ENCODE data around the gene INTS4.
"Not testable (repeated sequence)": the region's sequence is repeated elsewhere in the genome, so short reads cannot be mapped to it uniquely, and the experiment has no call there.

The INTS4 gene

DNA sequence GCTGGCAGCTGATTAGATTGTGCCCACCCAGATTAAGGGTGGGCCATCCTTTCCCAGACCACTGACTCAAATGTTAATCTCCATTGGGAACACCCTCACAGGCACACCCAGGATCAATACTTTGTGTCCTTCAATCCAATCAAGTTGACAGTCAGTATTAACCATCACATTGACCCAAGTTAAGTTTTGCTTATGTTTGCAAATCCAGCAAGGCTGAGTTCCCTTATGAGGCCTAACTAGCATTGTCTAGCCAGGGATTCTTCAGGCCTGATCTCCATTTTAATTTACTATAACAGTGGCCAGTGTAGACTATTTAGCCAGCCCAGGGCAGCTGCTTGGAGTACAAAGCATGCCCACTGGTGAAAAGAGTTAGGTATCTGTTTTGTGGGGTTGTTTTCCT lies 30.9 kb upstream of the INTS4 start:
- DNase-seq (ENCODE audit: low read depth in 2 of 2): no peak

DNA sequence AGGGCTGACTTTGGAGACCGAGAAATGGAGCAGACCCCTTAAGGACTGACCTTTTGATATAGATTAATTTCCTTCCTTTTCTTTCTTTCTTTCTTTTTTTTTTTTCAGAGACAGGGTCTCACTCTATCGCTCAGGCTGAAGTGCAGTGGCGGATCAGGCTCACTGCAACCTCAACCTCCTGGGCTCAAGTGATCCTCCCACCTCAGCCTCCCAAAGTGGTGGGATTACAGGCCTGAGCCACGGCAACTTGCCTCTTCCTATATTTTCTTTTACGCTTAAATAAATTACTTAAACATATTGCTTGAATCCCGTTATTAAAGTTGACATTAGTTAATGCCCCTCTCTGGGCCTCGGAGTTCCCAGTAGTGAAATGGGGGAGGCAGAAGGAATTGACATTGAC lies 29.0 kb upstream of the INTS4 start:
- DNase-seq (ENCODE audit: low read depth in 2 of 2): no peak

DNA sequence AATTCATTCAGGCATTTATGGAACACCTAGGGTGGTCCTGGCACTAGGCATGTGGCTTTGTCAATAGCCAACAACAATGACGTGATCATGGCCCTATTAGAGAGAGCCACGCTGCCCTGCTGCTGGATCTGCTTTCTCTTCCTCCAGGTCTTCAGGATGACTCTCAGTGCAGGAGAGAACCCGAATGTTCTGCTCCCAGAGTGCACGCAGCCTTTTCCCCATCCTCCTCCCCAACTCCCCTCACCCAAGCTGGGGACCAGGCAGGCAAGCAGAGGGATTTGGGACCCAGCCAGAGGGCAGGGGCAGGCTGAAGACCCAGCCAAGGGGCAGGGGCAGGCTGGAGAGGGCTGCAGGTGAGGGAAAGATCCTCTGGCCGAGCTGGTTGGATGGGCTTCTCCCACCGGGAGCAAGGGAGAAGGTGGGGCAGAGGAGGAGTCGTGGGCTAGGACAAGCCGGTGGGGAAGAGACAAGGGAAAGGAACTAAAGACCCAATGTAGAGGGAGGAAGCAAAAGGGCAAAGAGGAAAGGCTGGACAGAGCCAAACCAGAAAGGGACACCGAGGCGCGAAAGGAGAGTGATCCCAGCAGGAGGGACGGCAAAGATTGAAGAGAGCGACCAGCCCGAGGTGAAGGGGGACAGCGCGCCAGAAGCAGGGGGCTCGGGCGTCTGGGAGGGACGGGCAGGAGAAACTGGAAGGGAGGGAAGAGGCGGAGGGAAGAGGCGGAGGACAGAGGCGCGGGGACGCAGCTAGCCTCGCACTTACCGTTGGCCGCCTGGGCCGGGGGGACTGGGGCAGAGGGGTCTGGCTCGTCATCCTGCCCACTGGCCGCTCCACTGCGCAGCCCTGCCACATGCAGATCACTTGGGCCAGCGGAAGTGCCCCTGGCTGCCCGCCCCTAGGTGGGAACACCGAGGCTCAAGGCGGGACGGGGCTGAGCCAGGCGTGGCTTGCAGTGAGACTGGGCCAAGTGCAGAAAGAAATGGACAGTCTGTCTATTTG lies 28.2 kb upstream of the INTS4 start, which contains the start of gene KCTD14:
Gene KCTD14 (minus strand): TSS at position 880 of the 1,000 bp plus-strand sequence. CDS start 27 bp downstream, at position 853.
- no peak for DNase-seq (ENCODE audit: low read depth in 2 of 2)

DNA sequence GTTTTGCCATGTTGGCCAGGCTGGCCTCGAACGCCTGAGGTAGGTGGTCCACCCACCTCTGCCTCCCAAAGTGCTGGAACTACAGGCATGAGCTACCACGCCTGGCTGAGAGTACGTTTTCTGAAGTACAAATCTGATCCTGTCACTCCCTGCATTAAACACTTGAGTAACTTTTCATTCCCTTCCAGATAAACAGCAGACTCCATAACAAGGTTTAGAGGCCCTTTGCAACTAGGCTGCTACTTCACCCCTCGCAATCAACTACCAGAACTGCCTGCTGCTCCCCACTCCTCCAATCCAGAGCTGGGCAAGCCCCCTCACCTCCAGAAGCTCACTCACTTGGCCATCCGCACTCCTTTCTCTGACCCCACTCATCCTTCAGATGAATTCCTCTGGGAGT lies 27.1 kb upstream of the INTS4 start:
- no peak for DNase-seq (ENCODE audit: low read depth in 2 of 2)

DNA sequence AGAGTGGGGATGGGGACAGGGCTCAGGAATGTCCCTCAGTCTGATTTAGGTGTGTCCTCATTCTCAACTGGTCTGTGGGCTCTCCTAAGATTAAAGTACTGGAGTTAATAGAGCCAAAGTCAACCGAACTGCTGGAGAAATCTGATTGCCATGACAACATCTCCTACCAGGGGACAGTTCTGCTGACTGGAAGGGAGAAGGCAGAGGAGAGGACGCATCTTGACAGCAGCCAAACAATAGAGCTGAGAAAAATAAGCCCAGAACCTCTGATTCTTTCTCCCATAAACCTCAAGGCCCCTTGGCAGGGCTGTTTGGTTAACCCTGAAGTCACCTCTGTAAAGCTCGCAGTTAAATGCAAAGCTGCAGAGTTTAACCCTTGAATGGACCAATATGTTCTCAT lies 25.8 kb upstream of the INTS4 start:
- DNase-seq (ENCODE audit: low read depth in 2 of 2): no peak

DNA sequence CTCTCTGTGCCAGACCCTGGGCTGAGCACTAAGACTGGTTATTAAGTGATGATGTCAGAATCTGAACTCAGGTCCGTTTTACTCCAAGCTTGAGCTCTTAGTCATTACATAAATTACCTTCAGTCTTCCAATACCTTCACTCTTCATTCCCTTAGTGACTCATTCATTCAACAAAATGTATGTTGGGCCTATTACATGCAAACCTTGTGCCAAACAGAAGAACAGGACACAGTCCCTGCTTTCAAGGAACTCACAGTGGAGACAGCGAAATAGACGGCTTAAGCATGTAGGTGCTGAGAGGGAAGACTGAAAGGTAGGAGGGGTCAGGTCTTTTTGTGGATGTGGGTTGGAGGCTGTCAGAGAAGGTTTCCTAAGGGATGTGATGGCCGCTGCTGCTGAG lies 25.3 kb upstream of the INTS4 start:
- no peak for DNase-seq (ENCODE audit: low read depth in 2 of 2)

DNA sequence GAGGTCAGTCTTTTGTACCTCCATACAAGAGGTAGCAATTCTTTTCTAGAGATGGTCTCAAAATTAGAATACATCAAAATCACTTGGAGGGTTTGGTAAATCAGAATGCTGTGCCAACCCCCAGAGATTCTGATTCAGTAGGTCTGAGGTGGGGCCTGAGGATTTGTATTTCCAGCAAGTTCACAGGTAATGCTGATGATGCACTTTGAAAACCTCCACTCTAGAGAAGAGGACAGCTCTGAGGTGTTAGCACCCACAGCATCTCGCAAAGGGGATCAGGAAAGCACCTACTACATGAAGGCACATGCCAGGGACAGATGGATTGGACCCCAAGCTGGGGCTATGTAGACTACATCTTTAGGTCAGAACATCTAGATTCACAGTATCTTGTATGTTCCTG lies 21.4 kb upstream of the INTS4 start:
- no peak for DNase-seq (ENCODE audit: low read depth in 2 of 2)

DNA sequence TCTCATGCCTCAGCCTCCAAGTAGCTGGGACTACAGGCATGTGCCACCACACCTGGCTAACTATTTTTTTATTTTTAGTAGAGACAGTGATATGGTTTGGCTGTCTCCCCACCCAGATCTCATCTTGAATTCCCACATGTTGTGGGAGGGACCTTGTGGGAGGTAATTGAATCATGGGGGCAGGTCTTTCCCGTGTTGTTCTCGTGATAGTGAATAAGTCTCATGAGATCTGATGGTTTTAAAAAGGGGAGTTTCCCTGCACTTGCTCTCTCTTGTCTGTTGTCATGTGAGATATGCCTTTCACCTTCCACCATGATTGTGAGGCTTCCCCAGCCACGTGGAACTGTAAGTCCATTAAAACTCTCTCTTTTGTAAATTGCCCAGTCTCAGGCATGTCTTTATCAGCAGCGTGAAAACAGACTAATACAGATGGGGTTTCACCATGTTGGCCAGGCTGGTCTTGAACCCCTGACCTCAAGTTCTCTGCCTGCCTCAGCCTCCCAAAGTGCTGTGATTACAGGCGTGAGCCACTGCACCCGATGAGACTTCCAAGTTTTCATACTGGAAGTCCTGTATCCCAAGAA lies 20.6 kb upstream of the INTS4 start:
- DNase-seq (ENCODE audit: low read depth in 2 of 2): not testable (repeated sequence)

DNA sequence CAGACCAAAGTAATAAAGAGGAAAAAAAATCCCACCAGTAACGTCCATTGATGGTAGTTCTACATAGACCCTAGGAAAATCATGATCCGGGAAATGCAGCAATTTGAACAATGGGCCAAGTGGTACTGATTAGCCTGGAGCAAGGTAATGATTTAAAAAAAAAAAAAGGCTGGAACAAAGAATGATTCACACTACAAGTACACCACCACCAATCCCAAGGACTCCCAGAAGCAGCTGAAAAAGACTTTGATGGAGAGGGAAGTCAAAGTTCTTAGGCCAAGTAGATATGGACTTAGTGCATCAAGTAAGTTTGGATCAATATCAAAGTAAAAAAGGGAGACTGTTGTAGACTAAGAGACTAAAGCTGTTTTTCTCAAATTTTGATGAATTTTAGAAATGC lies 16.8 kb upstream of the INTS4 start:
- DNase-seq (ENCODE audit: low read depth in 2 of 2): no peak

DNA sequence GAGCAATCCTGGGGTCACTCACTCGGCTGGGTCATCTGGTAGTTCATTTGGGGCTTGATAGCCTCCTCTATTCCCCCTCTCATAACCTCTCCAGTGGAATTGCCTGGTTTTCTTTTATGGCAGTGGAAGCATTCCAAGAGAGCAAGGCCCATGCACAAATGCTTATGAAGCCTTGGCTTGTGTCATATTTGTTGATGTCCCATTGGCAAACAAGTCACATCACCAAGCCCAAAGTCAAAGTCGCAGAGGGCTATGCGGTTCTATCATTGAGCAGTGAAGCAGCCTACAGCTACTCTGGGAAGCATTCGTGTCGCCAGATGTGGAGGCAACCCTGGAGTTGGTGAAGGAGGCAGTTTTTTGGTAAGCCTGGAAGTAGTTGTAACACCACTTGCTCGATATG lies 16.3 kb upstream of the INTS4 start:
- no peak for DNase-seq (ENCODE audit: low read depth in 2 of 2)

DNA sequence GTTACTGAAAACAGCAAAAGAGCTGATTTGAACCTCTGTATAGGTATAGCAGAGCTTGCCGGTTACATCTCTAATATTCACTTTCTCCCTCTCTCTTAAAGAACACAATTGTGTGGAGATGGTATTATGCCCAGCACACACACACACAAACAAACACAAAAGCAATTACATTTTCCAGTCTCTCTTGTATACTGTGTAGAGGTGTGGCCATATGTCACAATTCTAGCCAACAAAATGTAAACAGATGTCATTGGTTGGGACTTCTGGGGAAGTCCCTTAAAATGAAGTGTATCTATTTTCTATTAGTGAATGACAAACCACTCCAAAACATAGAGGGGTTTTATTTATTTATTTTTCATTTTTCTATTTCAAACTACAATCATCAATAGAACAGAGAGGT lies 15.8 kb upstream of the INTS4 start:
- DNase-seq (ENCODE audit: low read depth in 2 of 2): no peak

DNA sequence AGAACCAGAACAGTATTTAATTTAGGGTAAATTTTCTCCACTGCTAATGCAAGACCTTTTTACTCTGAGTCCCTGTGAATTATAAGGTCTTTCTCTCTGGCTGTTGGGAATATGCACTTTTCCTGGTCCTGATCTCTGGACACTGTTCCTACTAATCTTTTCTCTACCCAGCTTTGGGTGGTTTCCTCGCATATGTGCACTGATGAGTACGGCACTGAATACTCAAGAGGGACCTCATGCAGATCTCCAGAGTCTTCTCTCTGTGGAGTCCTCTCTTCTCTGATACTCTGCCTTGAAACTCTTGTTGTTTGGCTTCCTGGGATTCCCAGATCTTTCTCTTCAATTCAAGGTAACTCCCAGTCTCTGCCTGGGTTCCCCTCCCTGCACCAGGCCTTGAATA lies 14.6 kb upstream of the INTS4 start:
- DNase-seq (ENCODE audit: low read depth in 2 of 2): no peak

DNA sequence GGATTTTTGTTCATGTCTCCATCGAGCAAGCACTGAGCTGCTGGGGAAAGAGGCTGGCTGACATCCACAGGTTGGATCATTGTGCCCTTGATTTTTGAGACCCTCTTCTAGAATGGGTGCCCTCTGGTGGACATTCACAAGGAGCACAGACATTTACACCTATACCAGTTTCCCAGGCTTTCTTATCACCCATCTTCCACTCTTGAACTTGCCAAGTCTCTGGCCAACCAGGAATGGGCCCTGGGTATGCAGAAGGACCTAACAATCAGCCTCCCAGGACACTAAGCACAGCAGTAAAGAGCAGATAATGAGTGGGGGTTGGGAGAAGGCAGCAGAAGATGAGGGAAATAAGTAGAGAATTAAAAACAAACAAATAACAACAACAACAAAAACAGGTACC lies 5.7 kb upstream of the INTS4 start:
- no peak for DNase-seq (ENCODE audit: low read depth in 2 of 2)

DNA sequence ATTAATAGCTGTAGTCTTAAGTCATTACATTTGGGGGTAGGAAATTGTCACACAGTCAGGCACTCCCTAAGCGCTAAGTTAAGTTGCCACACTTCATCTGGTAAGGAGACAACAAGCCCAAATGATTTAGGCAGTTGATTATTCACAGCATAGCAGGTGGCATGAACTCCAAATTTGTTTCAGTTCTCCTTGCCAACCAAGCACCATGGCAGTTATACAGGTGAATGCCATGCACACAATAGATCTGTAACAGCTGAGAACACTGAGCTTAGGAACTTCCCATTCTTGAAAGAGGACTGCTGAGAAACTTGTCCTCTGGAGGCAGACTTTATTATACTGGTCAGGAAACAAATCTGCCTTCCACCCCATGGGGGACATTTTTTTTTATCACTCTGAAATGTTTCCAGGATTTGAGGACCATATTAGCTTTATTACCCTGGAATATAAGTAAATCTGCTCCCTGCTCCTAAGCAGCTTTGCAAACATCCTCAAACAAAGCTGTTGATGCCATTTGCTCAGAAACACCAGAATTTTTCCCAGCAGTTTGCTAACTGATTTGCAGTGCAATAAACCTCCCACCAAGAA lies 5.1 kb upstream of the INTS4 start:
- DNase-seq (ENCODE audit: low read depth in 2 of 2): no peak

DNA sequence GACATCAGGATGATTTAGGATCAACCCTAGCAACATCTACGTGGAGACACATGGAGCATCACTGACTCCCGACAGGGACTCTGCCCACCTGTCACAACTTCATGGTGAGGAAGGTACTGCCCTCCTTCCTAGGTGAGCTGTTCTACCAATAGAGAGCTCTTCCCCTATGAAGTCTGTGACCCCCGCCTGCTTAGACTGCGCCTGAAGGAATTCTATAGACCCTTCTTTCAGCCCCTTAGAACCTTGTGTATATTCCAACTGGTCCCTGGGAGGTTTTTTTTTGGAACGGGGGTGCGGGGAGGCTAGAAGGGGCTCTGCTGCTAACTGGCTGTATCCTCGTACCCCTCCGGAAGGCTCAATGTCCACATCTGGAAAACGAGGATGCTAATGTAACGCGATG lies 566 bp downstream of the INTS4 start:
- no peak for DNase-seq (ENCODE audit: low read depth in 2 of 2)

DNA sequence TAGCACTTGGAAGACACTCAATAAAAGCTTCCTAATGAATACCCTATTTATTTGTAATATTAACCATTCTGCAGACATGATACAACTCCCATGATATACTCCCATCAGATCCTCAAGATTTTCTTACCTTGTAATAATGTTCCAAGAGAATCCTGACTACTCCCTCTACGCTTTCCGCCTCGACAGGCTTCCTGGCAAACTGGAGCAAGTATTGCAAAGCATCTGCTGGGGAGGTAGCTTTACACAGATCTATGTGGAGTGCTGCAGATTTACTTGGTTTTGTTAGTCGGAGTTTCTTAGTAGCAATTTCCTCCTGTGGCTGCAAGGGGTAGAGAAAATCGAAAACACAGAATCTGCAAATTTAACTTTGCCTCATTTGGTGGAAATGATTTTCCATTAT lies 3.5 kb downstream of the INTS4 start:
- DNase-seq (ENCODE audit: low read depth in 2 of 2): no peak

DNA sequence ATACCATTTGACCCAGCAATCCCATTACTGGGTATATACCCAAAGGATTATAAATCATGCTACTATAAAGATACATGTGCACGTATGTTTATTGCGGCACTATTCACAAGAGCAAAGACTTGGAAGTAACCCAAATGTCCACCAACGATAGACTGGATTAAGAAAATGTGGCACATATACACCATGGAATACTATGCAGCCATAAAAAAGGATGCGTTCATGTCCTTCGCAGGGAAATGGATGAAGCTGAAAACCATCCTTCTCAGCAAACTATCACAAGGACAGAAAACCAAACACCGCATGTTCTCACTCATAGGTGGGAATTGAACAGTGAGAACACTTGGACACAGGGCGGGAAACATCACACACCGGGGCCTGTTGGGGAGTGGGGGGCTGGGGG lies 8.0 kb downstream of the INTS4 start:
- DNase-seq (ENCODE audit: low read depth in 2 of 2): not testable (repeated sequence)

DNA sequence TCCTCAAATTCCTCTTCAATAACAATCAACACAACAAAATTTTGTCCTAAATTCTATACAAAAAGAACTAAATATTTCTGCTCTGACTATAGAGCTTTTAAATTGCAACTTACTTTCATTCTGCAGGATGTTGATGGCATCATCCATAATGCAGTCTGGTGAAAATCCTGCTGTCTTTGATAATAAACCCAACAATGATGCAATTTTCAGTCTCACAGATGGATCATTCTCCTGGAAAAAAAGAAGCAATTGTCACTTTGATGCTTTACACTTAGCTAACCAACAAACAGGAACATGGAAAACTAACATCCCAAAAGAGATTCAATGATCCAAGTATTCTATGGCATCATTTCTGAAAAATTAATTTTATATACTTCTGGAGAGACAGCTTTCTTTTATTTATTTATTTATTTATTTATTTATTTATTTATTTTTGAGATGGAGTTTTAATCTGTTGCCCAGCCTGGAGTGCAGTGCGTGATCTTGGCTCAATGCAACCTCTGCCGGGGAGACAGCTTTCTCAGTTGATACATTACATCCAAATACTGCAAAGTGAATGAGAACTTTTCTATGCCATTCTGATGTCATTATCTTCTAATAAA lies 13.0 kb downstream of the INTS4 start:
- no peak for DNase-seq (ENCODE audit: low read depth in 2 of 2)

DNA sequence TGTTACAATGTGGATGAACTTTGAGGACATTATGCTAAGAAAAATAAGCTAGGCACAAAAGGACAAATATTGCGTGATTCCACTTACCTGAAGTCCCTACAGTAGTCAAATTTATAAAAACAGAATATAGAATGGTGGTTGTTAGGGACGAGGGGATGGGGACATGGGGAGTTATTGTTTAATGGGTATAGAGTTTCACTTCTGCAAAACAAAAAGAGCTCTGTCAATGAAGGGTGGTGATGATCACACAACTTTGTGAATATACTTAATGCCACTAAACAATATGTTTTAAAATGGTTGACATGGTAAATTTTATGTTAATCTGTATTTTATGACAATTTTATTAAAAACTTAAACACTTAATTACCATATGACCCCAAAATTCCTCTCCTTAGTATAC lies 26.1 kb downstream of the INTS4 start:
- no peak for DNase-seq (ENCODE audit: low read depth in 2 of 2)

DNA sequence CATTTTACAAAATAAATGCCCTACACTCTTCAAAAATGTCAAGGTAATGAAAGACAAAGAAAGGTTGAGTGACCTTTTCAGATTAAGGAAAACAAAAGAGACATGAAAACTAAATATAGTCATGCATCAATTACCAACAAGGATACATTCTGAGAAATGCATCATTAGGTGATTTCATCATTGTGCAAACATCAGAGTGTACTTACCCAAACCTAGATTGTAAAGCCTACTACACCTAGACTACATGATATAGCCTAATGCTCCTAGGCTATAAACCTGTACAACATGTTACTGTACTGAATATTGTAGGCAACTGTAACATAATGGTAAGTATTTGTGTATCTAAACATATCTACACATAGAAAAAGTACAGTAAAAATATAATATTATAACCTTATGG lies 26.7 kb downstream of the INTS4 start:
- no peak for DNase-seq (ENCODE audit: low read depth in 2 of 2)

DNA sequence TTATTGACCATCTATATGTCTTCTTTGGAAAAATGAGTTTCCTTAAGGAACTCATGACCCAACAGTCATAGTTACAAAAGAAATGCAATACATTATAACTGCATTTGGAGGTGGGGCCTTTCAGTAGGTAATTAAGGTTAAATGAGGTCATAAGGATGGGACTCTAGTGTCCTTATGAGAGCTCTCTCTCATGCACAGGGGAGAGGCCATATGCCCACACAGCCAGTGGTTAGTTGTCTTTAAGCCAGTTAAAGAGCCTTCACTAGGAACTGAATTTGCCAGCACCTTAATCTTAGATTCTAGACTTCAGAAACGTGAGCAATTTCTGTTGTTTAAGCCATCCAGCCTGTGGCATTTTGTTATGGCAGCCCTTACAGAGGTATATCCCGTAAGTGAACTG lies 27.3 kb downstream of the INTS4 start:
- no peak for DNase-seq (ENCODE audit: low read depth in 2 of 2)

DNA sequence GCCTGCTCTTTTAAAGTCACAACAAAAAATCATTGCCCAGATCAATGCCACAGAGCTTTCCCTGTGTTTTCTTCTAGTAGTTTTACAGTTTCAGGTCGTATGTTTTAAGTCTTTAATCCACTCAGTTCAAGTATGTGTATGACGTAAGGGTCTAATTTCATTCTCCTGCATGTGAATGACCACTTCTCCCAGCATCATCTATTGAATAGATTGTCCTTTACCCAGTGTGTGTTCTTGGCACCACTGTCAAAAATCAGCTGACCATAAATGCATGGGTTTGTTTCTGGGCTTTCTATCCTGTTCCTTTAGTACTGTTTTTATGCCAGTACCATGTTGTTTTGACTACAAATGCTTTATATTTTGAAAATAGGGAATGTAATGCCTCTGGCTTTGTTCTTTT lies 28.1 kb downstream of the INTS4 start:
- no peak for DNase-seq (ENCODE audit: low read depth in 2 of 2)

DNA sequence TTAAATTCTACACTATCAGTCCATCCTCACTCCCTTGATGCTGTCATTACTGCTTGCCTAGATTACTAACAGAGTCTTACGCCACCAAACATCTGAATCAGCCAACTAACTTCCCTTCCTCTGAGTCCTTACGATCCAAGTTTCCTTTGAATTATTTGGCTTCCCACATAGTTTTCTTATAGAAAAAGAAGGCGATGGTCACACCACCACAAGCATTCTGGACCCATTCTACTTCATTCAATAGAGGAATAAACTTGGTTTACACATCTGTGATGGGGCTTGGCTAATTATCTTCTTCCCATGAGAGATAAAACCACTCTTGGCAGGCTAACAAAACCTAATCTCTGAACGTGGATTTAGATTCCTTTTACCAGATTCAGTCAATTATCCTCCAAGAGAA lies 35.0 kb downstream of the INTS4 start:
- DNase-seq (ENCODE audit: low read depth in 2 of 2): no peak
